GM23248 (cell line): ENCODE results near the gene ABHD12B.

Experiments used
- EZH2 ChIP-seq: fragments of 200-600 bp; sonication (generic); IDR thresholded peaks from 2 replicates; pipeline ENCODE4 v1.6.1; 2018; ENCODE audit warnings: antibody characterized with exemption, mild to moderate bottlenecking; ENCODE audit not compliant: insufficient read depth, poor library complexity, severe bottlenecking
- EZH2phosphoT487 ChIP-seq: fragments of 200-600 bp; sonication (generic); IDR thresholded peaks from 2 replicates; pipeline ENCODE4 v1.6.1; 2018; ENCODE audit warnings: antibody characterized with exemption, moderate library complexity, mild to moderate bottlenecking, low read depth; ENCODE audit not compliant: insufficient read depth

DNA sequence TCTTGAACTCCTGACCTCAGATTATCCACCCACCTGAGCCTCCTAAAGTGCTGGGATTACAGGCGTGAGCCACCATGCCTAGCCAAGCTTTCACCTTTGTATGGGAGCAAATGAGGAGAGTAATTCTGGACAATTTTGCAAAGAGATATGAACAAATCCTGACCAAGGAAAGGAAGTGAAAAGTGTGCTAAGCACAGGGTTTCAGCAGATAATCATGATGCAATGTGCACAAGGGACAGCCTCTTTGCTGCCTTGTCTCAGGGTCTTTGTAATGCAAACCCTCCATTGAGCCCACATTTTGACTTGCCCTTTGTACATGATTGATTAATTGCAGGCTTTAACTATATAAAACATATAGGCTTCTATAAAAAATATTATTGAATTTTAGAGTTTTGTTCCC, 81.6 kb downstream of the ABHD12B start:
- no peak for TF ChIP-seq EZH2phosphoT487
- no peak for TF ChIP-seq EZH2
